ENCODE results near the gene HEPN1.

The HEPN1 gene

DNA sequence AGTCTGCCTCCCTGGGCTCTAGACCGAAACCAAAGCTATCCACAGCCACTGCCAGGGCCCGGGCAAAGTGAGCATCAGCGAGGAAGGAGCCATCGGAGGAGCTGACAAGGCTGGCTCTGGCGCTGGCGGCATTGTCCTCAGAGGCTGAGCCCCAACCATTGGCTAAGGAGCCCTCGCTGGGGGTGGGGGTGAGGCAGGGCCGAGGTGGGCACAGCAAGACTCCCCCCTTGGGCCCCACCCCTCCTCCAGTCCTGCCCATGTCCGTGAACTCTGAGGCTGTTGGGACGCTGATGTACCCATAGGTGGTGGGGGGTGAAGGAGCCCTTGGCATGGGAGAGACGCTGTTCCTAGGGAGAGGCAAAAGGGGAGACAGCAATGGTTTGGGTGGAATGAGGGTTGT lies 32.6 kb upstream of the HEPN1 start:
- DNase-seq = no peak

DNA sequence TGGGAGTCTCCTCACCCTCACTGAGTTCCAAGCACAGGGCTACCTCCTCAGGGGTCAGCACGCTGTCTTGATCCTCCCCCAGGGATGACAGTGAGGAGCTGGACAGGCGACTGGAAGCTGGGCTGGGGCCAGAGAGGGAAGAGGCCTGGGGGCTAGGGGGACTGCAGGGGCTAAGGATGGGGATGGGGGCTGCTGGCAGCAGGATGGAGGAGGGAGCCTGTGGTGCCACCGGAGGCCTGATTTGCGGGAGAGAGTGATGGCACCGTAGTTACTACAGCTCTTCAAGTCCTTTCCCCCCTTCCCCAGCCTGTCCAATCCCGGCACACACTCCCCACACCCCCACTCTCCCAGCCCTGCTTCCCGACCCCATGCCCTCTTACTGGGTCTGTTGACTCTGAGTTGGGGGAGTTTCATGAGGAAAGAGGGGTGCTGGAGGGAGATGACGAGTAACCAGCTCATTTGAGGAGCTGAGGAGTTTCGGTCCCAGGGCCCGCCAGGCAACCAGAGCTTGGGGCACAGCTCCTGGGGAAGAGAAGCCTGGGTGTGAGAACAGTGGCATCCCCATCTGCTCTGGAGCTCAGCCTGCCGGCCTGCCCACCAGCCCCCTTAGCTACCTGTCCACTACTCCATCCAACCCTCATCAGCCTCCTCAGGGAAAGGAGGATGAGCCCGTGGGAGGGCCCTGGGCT lies 31.9 kb upstream of the HEPN1 start:
- no peak for DNase-seq

DNA sequence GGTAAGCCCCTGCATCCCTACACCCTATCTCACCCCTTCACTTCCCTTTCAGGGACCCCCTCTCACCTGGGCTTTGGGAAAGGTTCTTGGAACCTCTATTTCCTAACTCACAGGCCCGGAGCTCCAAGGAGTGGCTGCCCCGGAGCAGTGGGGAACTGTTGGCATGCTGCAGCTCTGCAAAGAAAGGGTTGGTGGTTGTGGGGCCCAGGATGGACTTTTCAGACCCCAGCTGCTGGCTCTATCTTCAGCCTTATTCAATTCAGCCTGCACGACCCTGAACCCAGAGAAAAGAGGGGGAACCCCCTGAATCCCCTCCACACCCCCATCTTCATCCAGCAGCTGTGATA lies 31.4 kb upstream of the HEPN1 start:
- DNase-seq = no peak

DNA sequence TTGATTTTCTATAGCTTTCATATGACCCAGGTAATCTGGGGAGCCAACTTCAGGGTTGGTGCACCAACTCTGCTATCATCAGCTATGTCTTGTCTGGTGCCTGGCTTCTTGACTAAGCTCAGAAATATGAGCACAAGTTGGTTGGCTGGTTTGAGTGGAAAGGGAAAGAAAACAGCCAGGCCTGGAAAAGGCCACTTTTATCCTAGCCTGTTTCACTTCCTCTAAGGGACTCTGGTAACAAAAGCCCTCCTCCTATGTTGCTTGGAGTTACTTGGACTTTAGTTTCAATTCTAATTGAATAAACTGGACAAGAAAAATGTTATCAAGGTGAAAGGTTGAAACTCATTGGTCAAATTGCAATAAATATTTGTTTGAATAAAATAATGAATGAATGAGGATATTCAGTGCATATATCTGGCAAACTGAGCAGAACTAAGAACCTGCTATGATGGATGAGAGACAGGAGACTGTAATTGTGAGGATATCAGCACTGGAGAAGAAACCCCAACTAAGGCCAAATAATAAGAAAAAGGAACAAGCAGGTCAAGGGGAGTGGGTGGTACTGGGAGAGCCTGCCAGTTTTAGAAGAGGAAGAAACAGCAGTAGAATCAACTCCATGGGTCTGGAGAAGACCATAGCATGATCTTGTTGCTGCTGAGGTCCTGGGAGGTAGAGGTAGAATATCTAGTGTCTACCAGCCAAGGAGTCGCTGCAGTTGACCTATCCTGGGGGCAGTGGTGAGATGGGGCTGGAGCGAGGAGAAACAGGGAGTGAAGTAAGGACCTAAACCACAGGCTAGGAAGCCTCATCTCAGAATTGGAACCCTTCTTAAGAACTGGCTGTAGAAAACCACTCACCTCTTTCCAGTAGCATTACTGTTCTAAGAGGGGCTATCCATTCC lies 29.6 kb upstream of the HEPN1 start:
- no peak for DNase-seq

DNA sequence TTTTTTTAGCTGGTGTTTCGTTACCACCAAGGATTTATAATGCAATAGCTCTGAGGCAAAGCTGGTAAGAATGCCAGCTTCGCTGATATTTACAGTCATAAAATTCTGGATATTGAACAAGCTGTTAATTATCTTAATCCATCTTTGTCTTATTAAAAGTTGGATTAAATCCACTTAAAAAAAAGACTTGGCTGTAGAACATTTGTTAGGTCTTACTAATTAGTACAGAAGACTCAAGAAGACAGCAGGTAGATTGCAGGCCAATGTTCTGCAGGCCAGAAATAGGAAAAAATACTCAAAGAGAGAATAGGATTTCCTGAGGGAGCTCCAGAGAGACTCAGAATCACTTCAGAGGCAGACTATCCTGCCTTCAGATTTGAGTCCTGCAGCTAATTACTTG lies 28.9 kb upstream of the HEPN1 start:
- no peak for DNase-seq

DNA sequence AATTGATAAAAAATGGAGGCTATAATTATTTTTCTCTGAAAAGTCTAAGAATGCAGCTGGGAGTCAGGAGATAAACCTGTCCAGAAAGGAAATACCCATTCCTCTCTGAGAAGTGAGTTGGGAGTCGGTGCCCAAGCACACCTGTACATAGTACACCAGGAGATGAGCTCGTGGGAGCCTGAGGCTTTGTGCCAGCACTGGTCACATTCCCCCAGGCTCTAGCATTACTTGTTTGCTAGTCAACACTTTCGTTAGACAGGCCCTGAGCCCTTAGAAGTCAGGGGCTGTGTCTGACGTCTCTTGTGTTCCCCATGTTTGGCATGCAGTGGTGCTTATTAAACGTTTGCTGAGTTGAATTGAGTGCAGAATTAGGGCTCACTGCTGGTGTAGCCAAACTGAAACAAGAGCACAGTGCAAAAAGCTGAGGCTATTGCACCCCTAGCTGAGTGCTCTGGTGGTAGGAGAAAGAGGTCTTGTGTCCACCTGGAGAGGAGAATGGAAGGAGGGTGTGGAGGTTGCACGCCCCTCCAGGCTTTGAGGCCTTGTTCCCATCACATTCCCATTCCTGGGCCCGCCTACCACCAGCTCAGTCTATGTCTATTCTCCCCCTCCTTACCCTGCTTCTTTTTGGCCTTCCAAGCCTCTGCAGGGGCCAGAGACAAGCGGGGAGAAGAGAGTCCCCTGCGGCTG lies 28.2 kb upstream of the HEPN1 start:
- DNase-seq = no peak

DNA sequence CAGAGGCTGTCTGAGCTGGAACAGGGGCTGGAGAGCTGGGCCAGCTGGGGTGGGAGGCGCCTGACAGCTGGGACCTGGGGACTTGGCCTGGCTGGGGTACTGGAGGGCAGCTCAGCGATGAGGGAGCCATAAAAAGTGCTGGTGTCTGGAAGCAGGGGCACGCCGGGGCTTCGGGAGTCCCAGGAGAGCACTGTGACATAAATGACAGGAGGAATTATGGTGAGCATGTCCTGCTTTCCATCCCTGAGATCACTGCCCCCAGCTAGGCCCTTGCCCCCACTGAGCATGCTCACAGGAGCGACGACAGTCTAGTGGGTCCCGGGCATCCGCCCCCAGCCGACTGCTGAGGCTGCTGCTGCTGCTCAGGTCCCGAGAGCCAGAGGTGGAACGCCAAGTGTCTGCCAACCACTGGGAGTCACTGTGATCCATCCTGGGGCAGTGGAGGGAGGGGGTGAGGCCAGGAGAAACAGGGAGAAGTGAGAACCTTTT lies 27.6 kb upstream of the HEPN1 start:
- DNase-seq = no peak

DNA sequence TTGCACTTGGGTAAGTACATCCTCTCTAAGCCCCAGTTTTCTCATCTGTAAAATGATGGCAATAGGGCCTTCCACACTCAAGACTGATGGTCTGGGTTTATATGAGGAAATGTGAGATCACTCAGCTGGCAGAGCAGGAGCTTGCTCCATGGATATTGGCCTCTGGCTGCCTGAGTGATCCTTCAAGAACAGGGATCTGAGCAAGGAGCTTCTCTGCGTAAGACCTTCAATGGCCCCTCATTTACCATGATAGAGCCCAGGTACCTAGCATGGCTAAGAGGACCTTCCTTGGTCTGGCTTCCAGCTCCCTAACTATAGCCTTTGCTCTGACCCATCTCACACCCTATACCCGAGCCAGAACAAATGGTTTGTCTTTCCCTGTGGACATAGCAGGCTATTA lies 26.9 kb upstream of the HEPN1 start:
- no peak for DNase-seq

DNA sequence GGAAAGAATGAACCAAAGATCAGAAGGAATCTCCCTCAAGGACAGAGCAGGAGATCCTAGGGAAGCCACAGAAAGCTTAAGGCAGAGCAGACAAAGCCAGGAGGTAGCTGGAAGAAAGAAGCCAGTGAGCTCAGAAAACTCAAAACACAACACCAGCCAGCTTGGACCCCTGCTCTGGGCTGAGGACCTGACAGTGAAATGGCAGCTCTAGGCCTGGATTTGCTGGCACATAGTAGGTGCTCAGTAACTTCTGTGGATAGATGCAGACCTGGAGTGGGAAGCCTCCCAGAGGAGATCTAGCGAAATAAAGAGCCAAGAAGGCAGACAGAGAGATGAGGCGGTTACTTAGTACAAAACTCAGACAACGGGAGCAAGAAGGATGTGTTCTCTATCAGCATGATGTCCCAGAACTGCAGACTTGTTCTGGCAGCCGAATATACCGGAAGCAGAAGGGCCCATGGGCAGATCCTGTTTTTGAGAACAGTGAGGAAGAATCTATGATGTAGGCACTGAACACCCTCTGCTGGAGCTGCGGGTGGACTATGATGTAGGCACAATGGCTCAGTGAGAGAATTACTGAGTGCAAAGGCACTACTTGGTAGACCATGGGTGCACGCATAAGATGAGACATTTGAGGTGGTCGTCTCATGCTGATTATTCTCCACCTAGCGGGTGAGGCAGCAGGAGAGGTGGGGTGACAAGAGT lies 26.1 kb upstream of the HEPN1 start:
- no peak for DNase-seq

DNA sequence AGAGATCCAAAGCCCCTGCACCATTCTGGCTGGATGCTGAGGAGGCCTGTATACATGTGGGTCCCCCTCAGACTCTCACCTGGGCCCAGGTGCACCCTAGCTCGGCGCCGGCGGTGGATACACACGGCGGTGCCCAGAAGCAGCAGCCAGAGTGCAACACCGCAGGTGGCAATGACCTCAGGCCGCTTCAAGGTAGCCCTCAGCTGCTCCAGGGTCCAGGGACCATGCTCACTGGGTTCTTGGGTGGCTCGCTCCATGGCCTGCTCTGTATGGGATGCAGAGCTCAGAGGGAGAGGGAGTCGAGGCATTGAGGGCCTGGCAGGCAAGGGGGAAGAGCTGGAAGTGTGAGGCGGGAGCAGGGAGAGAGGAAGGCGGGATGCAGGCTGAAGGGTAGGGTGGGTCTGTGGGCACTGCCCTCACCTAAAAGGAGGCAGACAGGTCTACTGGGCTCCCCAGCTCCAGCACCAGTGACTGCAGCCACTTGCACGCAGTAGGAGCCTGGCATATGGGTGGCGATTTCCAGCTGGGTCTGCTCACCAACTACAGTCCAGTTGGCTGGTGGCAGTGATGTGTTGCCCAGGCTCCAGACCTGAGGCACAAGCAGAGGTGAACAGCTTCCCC lies 25.2 kb upstream of the HEPN1 start:
- DNase-seq = no peak

DNA sequence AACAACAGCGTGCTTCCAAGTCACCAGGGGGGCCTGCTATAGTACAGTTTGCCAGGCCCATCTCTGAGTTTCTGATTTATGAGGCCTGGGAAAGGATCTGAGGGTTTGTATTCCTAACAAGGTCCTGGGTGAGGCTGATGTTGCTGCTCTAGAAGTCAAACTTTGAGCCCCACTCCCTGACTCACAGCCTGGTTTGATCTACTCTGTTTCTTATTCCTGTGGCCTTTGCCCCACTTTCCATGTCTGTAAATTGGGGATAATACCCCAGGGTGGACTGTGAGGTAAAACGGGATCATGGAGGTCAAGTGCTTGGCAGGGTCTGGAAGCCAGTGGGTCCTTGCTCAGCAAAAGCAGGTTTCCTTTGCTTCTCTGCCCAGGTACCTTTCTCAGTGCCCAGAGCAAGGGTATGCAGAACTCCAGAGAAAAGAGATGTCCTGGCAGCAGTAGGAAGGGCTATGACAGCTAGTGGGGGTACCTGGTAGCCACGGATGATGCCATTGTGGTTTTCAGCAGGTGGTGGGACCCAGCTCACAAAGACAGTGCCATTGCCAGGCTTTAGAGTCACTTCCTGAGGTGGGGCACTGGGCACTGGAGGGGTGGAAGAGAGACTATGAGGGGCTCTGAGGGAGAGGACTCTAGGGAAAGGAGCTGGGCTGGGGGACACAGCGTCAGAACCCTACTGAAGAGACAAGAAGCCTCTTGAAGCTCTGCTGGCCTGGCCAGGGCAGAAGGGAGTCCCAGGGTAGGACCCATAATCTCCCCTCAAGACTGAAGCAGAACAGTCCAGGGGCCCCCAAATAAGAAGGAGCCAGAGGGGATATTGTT lies 24.2 kb upstream of the HEPN1 start:
- no peak for DNase-seq

DNA sequence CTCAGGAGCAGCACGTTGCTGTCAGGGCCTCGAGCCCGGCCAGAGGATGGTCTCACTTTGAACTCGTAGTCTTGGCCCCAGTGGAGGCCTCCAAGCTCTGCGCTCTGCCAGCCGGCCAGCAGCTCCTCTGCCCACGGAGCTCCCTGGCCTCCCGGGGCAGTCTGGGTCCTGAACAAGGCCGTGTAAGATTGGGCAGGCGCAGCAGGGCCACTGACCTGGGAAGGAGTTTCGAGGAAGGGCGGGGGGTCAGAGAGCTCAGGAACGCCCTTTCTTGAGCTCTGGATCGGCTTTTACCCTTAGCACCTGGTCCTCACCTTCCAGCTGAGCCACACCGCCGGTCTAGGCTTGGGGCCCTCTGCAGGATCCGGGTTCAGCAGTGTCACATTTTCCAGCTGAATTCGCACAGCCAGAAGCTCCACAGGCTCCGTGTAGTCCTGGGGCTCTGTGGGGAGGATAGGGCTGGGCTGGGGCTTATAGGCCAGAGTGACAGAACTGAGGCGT lies 23.5 kb upstream of the HEPN1 start:
- no peak for DNase-seq

DNA sequence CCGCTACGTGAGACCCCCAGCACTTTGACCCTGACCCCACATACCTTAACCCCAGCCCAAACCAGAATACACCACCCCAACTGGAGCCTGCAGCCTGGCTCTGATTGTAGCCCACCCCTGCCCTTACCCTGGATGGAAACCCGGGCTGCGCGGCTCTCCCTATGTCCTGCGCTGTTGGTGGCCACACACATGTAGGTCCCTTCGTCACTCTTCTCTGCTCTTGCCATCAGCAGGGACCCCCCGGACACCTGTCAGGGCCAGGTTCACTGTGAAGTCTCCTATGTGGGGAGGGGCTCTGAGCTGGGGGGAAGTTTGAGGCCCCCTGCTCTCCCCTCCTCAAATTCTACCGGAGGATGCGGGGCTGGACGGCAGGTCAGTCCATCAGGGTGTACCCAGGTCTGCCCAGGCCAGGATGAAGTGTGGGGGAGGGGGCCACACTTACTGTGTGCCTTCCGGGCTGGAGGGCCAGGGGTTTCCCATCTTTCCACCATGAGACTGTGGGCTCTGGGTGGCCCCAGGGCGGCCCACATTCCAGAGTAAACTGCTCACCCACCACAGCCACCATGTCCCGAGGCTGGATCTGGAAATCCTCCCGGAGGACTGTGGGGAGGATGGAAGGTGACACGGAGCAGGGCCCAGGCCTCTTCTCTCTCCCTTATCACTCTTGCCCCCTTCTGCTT lies 22.8 kb upstream of the HEPN1 start:
- DNase-seq = no peak

DNA sequence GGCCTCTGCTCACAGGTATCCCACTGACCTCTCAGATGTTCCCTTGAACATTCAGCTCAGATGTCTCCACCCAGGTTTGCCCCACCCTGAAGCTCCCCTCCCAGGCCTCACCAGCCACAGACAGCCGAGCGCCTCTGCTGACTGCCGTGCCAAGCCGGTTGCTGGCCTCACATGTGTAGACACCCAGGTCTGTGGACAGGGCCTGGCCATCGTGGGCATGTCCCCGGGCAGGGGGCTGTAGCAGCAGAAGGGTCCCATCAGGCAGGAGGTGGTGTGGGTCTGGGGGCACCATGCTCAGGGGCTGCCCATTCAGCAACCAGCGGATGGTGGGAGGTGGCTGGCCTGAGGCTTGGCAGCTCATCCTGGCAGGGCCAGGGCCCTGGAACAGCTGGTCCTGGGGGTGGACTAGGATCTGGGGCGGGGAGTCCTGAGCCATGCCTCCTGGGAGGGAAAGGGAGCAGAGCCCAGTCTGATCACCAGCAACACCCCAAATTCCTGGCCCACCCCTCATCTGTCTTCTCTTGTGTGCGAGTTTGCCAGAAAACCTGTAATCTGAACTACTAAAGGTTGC lies 22.1 kb upstream of the HEPN1 start:
- DNase-seq = no peak

DNA sequence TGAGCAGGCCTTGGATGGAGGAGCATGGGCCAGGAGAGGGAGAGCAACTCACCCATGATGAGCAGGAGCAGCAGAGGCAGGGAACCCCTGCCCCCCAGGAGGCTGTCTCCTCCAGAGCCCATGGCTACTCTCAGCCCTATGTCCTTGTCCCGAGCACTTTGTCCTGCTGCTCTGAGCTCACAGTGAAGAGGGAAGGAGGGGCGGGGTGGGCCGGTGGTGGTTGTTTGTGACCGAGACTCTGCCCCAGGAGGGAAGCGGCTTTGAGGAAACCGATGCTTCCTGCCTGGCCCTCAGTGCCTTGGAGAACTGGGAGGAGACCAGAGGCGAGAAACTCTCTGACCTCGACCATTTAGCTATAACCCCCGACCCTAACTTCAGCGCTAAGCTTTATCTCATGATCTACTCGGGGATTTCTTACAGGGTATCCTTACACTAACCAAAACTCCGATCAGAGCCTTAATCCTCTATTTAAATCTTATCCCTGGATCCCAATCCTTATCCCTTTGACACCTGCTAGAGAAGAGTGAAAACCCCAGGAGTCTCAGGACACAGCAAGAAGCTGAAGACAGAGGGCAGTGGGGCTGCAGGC lies 21.3 kb upstream of the HEPN1 start, which contains the start of gene ROBO4:
ROBO4 (minus strand) TSS at position 192 of the 589 bp plus-strand sequence; CDS start at position 122, 70 bp downstream.
- no peak for DNase-seq

DNA sequence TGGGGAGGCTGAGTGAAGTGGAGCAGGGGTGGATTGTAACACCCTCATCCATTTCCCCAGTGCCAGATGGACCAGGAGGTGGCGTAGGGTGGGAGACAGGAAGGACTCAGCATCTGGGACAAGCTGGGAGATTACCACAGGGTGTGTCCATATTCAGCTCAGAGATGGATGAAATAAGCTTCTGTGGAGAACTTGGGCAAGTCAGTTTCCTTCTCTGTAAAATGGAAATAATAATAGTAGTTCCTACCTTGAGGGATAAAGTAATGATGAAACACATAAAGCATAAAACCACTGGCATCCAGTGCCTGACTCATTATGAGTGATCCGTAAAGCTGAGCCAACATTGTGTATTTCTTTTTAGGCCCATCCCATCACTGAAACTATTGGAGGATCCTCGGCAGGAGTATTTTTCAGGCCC lies 20.8 kb upstream of the HEPN1 start:
- peak; percentile 96 for DNase-seq

DNA sequence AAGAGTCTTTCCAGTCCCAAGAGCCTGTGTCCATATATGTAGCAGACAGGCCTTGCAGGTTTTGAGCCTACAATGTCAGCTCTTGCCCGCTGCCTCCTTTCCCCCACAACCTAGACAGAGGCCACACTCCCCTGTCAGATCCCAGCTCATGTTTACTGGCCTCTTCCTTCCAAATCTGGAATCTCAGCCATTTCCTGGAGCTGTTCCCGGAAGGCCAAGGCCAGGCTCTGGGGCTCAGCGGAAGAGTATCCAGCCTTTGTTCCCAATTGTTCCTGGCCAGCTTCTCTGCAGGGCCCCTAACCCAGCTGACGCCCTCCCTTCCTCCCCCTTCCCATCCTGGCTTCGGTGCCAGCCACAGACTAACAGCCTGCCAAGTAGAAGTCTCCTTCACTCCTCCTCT lies 20.3 kb upstream of the HEPN1 start:
- DNase-seq = peak; percentile 86

DNA sequence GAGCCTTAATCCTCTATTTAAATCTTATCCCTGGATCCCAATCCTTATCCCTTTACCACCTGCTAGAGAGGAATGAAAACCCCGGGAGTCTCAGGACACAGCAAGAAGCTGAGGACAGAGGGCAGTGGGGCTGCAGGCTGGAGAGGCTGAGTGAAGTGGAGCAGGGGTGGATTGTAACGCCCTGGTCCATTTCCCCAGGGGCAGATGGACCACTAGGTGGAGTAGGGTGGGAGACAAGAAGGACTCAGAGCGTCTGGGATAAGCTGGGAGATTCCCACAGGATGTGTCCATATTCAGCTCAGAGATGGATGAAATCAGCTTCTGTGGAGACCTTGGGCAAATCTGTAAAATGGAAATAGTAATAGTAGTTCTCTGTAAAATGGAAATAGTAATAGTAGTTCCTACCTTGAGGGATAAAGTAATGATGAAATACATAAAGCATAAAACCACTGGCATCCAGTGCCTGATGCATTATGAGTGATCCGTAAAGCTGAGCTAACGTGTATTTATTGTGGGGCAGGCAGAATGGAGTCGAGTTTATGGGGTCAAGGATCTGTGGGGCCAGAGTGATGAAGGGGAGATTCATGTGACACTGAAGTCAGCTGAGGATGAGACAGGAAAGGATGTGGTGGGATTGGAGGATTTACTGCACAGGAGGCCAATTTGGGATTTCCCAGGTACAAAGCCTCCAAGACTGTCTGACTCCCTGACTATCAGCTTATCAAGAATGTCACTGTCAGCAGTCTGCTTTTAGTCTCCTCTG lies 19.5 kb upstream of the HEPN1 start:
- peak; percentile 55 for DNase-seq

DNA sequence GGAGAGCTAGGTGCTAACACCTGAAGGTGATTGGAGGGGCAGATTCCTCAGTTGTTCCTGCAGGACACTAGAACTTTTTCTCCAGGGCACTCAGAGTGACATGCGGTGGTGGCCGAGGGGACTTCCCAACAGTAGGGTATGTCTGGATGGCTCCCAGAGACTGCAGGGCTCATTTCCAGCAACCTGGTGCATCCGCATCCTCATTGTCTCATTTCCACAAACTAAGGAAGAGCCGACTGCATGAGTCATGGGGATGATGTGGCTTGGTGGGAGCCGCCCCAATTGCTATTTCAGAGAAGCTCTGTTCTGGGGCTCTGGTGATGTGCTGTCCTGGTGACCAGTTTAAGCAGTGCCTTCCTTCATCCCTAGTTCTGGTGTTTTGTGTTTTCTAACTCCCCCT lies 18.6 kb upstream of the HEPN1 start:
- DNase-seq = peak; percentile 96
